OCI-LY7 (cell line): ENCODE measurements around the gene C4B. TPM values are rescaled to one million over a fixed set of nuclear protein-coding genes. Genes with fewer than 3 reads are reported as not detected.
"Not testable (repeated sequence)": the region's sequence is repeated elsewhere in the genome, so short reads cannot be mapped to it uniquely, and the experiment has no call there.

Experiments used
- BruUV-seq: library from RNA; stranded (reverse); fragments of 400-500 nt; replicated peaks from 2 replicates; lab custom pipeline; 2021; lab: Mats Ljungman, UMichigan
- CTCF ChIA-PET: fragments of 300-600 bp; sonication (Branson Sonifier 250); formaldehyde crosslinking; loops from one replicate; lab custom pipeline; 2022; ENCODE audit warnings: antibody characterized with exemption; ENCODE audit not compliant: unreplicated experiment; lab: Charles Lee
- POLR2A ChIA-PET: fragments of 300-600 bp; sonication (Branson Sonifier 250); formaldehyde crosslinking; loops from one replicate; lab custom pipeline; 2022; ENCODE audit warnings: antibody characterized with exemption; lab: Charles Lee
- DNase-seq: peaks from one replicate; pipeline ENCODE4 v3.0.0-alpha.2; 2015; ENCODE audit warnings: low spot score
- H2AFZ ChIP-seq: fragments of 200-600 bp; sonication (generic), shearing (Covaris generic); 2 replicates; pipeline ENCODE4 v1.6.1; 2014; ENCODE audit warnings: mild to moderate bottlenecking, antibody characterized with exemption, low read length, moderate library complexity
- H3K27ac ChIP-seq: fragments of 200-600 bp; sonication (generic); 2 replicates; pipeline ENCODE4 v1.5.1; 2014; ENCODE audit warnings: mixed run types, low read depth, mild to moderate bottlenecking, moderate library complexity, low read length, inconsistent platforms; ENCODE audit not compliant: poor library complexity, severe bottlenecking
- H3K36me3 ChIP-seq: fragments of 200-600 bp; sonication (generic); 2 replicates; pipeline ENCODE4 v1.6.1; 2014; ENCODE audit warnings: mild to moderate bottlenecking, antibody characterized with exemption, low read length, moderate library complexity, mixed read lengths; ENCODE audit not compliant: insufficient read depth
- H3K4me1 ChIP-seq: fragments of 200-600 bp; sonication (generic); 2 replicates; pipeline ENCODE4 v1.5.1; 2014; ENCODE audit warnings: mild to moderate bottlenecking, low read length; ENCODE audit not compliant: insufficient read depth, poor library complexity, severe bottlenecking
- H3K4me2 ChIP-seq: fragments of 200-600 bp; sonication (generic); 2 replicates; pipeline ENCODE4 v1.6.1; 2014; ENCODE audit warnings: mild to moderate bottlenecking, low read length
- H3K4me3 ChIP-seq: fragments of 200-600 bp; sonication (generic); 2 replicates; pipeline ENCODE4 v1.5.1; 2014; ENCODE audit warnings: mild to moderate bottlenecking, low read depth, low read length; ENCODE audit not compliant: poor library complexity, severe bottlenecking
- H3K79me2 ChIP-seq: fragments of 200-600 bp; sonication (generic); 2 replicates; pipeline ENCODE4 v1.6.1; 2016; ENCODE audit warnings: low read depth, mild to moderate bottlenecking, low read length, moderate library complexity, mixed read lengths; ENCODE audit not compliant: insufficient read depth
- H3K9me2 ChIP-seq: fragments of 200-600 bp; sonication (generic); 2 replicates; pipeline ENCODE4 v1.6.1; 2016; ENCODE audit warnings: mild to moderate bottlenecking, low read length, mixed read lengths; ENCODE audit not compliant: insufficient read depth
- H3K9me3 ChIP-seq: fragments of 200-600 bp; sonication (generic); 2 replicates; pipeline ENCODE4 v1.6.1; 2014; ENCODE audit warnings: mild to moderate bottlenecking, mixed run types, low read length, mixed read lengths
- H4K20me1 ChIP-seq: fragments of 200-600 bp; sonication (generic); 2 replicates; pipeline ENCODE4 v1.6.1; 2014; ENCODE audit warnings: mild to moderate bottlenecking, antibody characterized with exemption, low read length, moderate library complexity, mixed read lengths; ENCODE audit not compliant: insufficient read depth
- CTCF ChIP-seq: fragments of 200-600 bp; sonication (generic); conservative IDR thresholded peaks from 2 replicates; pipeline ENCODE4 v1.5.1; 2014; ENCODE audit warnings: mild to moderate bottlenecking, antibody characterized with exemption, low read length, moderate library complexity, mixed read lengths
- EZH2phosphoT487 ChIP-seq: fragments of 200-600 bp; sonication (generic); IDR thresholded peaks from 2 replicates; pipeline ENCODE4 v1.6.1; 2018; ENCODE audit warnings: low read depth, borderline replicate concordance, mild to moderate bottlenecking, mixed run types, antibody characterized with exemption, low read length, moderate library complexity, mixed read lengths
- intact Hi-C: fragments of 100-400 bp; cut with micrococcal nuclease; formaldehyde crosslinking; loops from one replicate; pipeline ENCODE4 v1.10.0; 2022; ENCODE audit not compliant: unreplicated experiment
- total RNA-seq, 2 experiments: library from RNA; depleted of rRNA in 1 of 2; stranded (reverse); fragments of >200 nt in 1 of 2; shearing (Covaris generic) in 1 of 2; gene quantifications; 2 replicates each; pipeline ENCODE4 v1.2.3, GENCODE V29; 2014 to 2022

C4B gene
- total RNA-seq, 2 experiments from 2014 or later = 2.9 to 3.7 TPM

GRCh38 chr6:31977816-31978431 lies 36.7 kb upstream of the C4B start:
- Histone ChIP-seq H3K9me2 (no peaks in the 10 kb centered on the region), H3K27ac (no peak overlapping the region), H3K4me3 (no peak overlapping the region), H3K79me2 (peaks cover 6% of the 10 kb centered on the region; the same call in 1 of the 2 replicates), H3K36me3 (no peaks in the 10 kb centered on the region; the same call in 1 of the 2 replicates), H3K4me1 (peaks cover 7% of the 10 kb centered on the region), H2AFZ (no peak overlapping the region), H3K9me3 (no peaks in the 10 kb centered on the region), H3K4me2 (no peak overlapping the region), H4K20me1 (no peaks in the 10 kb centered on the region)
- BruUV-seq = no TSS peak
- CTCF ChIA-PET = no interaction called here
- TF ChIP-seq CTCF (no peak), EZH2phosphoT487 (no peak)
- no peak for DNase-seq
- POLR2A ChIA-PET = no interaction called here
- intact Hi-C loops = no loop called here

GRCh38 chr6:31978831-31979230 lies 35.8 kb upstream of the C4B start:
- intact Hi-C loops = no loop called here
- Histone ChIP-seq H3K9me3 (no peaks in the 10 kb centered on the region), H3K27ac (no peak overlapping the region), H3K4me1 (no peaks in the 10 kb centered on the region), H2AFZ (no peak overlapping the region), H3K4me3 (no peak overlapping the region), H3K36me3 (no peaks in the 10 kb centered on the region; the same call in 1 of the 2 replicates), H3K9me2 (no peaks in the 10 kb centered on the region), H3K79me2 (no peaks in the 10 kb centered on the region), H3K4me2 (no peak overlapping the region), H4K20me1 (no peaks in the 10 kb centered on the region)
- TF ChIP-seq EZH2phosphoT487 (no peak), CTCF (no peak)
- CTCF ChIA-PET = no interaction called here
- no peak for DNase-seq
- POLR2A ChIA-PET = no interaction called here
- no TSS peak for BruUV-seq

- no peaks in the 10 kb centered on the region for H3K4me1 ChIP-seq
- H3K4me3 ChIP-seq = no peak overlapping the region
- TF ChIP-seq CTCF (no peak), EZH2phosphoT487 (no peak)
- no peak overlapping the region for H2AFZ ChIP-seq
- intact Hi-C loops = no loop called here
- no peaks in the 10 kb centered on the region for H3K36me3 ChIP-seq
- BruUV-seq = no TSS peak
- no peak overlapping the region for H3K27ac ChIP-seq
- H3K4me2 ChIP-seq = no peak overlapping the region
- no peaks in the 10 kb centered on the region for H4K20me1 ChIP-seq
- H3K9me3 ChIP-seq = no peaks in the 10 kb centered on the region
- H3K79me2 ChIP-seq = no peaks in the 10 kb centered on the region
- DNase-seq = no peak
- CTCF ChIA-PET = no interaction called here
- H3K9me2 ChIP-seq = no peaks in the 10 kb centered on the region
- POLR2A ChIA-PET = interaction anchor here (0.9 kb wide), 1 partner anchor 15 kb away, joined by 4 read pairs; no protein-coding TSS in a partner anchor
Measured at GRCh38 chr6:31979238-31979898, 35.2 kb upstream of the C4B start.

GRCh38 chr6:31980195-31980876 lies 34.3 kb upstream of the C4B start:
- POLR2A ChIA-PET = interaction anchor here (0.5 to 0.9 kb wide), 2 partner anchors 15 to 1928 kb away, joined by 4 to 6 read pairs; no protein-coding TSS in a partner anchor
- H3K4me3 ChIP-seq, CTCF ChIA-PET, H3K27ac ChIP-seq, H4K20me1 ChIP-seq, DNase-seq, H3K4me2 ChIP-seq, BruUV-seq, intact Hi-C loops, H3K9me2 ChIP-seq, H2AFZ ChIP-seq, H3K9me3 ChIP-seq, H3K4me1 ChIP-seq, H3K36me3 ChIP-seq, H3K79me2 ChIP-seq: not testable (repeated sequence)
